H1 (cell line): ENCODE data around the gene KLHL14. TPM values are rescaled to one million over a fixed set of nuclear protein-coding genes. Genes with fewer than 3 reads are reported as not detected.

Experiments
- CTCF ChIA-PET: fragments of 300-600 bp; sonication (Branson Sonifier 250); formaldehyde crosslinking; loops from one replicate; lab custom pipeline; 2021; ENCODE audit not compliant: partially characterized antibody; lab: Charles Lee
- POLR2A ChIA-PET: fragments of 300-600 bp; sonication (Branson Sonifier 250); formaldehyde crosslinking; loops from one replicate; lab custom pipeline; 2021; ENCODE audit warnings: inconsistent platforms; ENCODE audit not compliant: partially characterized antibody; lab: Charles Lee
- DNase-seq, 2 experiments: peaks; one replicate each; pipeline versions ENCODE4 v3.0.0 to v3.0.0-alpha.2; 2010 to 2022; ENCODE audit warnings: low spot score in 2 of 2, low read depth in 1 of 2, mixed read lengths in 1 of 2
- FAIRE-seq: peaks from 2 replicates; lab custom pipeline; 2011; peaks lifted over from hg19 to GRCh38; lab: Jason Lieb, UNC
- H2AFZ ChIP-seq: 2 replicates; pipeline ENCODE4 v1.8.1; 2012; ENCODE audit warnings: low read length, inconsistent platforms
- H2AK5ac ChIP-seq: 2 replicates; pipeline ENCODE4 v1.6.1; 2013; ENCODE audit warnings: low read depth, low read length
- H2BK120ac ChIP-seq: replicated peaks from 2 replicates; pipeline ENCODE3; 2013; ENCODE audit warnings: low read depth, low read length, inconsistent platforms
- H2BK12ac ChIP-seq: 2 replicates; pipeline ENCODE4 v1.6.1; 2013; ENCODE audit warnings: low read depth, low read length
- H2BK15ac ChIP-seq: 2 replicates; pipeline ENCODE4 v1.6.1; 2013; ENCODE audit warnings: low read length
- H2BK20ac ChIP-seq: 2 replicates; pipeline ENCODE4 v1.6.1; 2013; ENCODE audit warnings: low read length
- H2BK5ac ChIP-seq: 2 replicates; pipeline ENCODE4 v1.6.1; 2013; ENCODE audit warnings: low read depth, low read length
- H3K14ac ChIP-seq: 2 replicates; pipeline ENCODE4 v1.6.1; 2013; ENCODE audit warnings: inconsistent platforms; ENCODE audit not compliant: insufficient read length
- H3K18ac ChIP-seq: 2 replicates; pipeline ENCODE4 v1.6.1; 2013; ENCODE audit warnings: low read length; ENCODE audit errors: extremely low read depth
- H3K23ac ChIP-seq: 2 replicates; pipeline ENCODE4 v1.6.1; 2013; ENCODE audit warnings: inconsistent platforms; ENCODE audit not compliant: insufficient read length
- H3K23me2 ChIP-seq: 2 replicates; pipeline ENCODE4 v1.6.1; 2013; ENCODE audit warnings: low read depth, low read length
- H3K27ac ChIP-seq: 2 replicates; pipeline ENCODE4 v1.6.1; 2011; ENCODE audit warnings: low read depth, low read length, inconsistent platforms
- H3K27me3 ChIP-seq, 4 experiments: replicated peaks in 1 of 4; 1 replicate in 1 of 4; 2 replicates in 3 of 4; pipeline versions ENCODE4 v1.6.1 to v1.8.1; 2011 to 2013; ENCODE audit warnings: low read length in 3 of 4, mild to moderate bottlenecking in 3 of 4, inconsistent platforms in 2 of 4, mixed read lengths in 2 of 4, moderate library complexity in 1 of 4; ENCODE audit not compliant: control insufficient read depth in 3 of 4, insufficient read depth in 3 of 4; ENCODE audit errors: extremely low read depth in 1 of 4
- H3K36me3 ChIP-seq, 4 experiments: 2 replicates each; pipeline versions ENCODE4 v1.6.1 to v1.8.1; 2011 to 2013; ENCODE audit warnings: mild to moderate bottlenecking in 4 of 4, low read length in 3 of 4, moderate library complexity in 2 of 4, control low read depth in 1 of 4, inconsistent platforms in 1 of 4; ENCODE audit not compliant: insufficient read depth in 4 of 4, control insufficient read depth in 2 of 4
- H3K4ac ChIP-seq: replicated peaks from 2 replicates; pipeline ENCODE3; 2013; ENCODE audit warnings: low read length, low read depth, mixed read lengths, inconsistent platforms; ENCODE audit not compliant: insufficient read length
- H3K4me1 ChIP-seq, 4 experiments: replicated peaks in 1 of 4; 1 replicate in 1 of 4; 2 replicates in 3 of 4; pipeline versions ENCODE4 v1.6.1 to v1.8.1; 2011 to 2013; ENCODE audit warnings: low read length in 3 of 4, inconsistent platforms in 2 of 4, mixed read lengths in 1 of 4; ENCODE audit not compliant: insufficient read depth in 4 of 4, control insufficient read depth in 3 of 4
- H3K4me2 ChIP-seq, 2 experiments: 2 replicates each; pipeline versions ENCODE4 v1.6.1 to v1.8.1; 2011 to 2013; ENCODE audit warnings: low read depth in 2 of 2, low read length in 2 of 2, control low read depth in 1 of 2, inconsistent platforms in 1 of 2, mild to moderate bottlenecking in 1 of 2; ENCODE audit not compliant: insufficient read depth in 1 of 2
- H3K4me3 ChIP-seq, 4 experiments: fragments of 200-600, 300-600 bp in 1 of 4; sonication (generic), shearing (Covaris generic), sonication (Bioruptor Twin) in 1 of 4; 2 replicates each; pipeline versions ENCODE4 v1.5.1 to v1.8.1; 2011 to 2016; ENCODE audit warnings: low read length in 4 of 4, low read depth in 3 of 4, control low read depth in 2 of 4, inconsistent platforms in 2 of 4, mild to moderate bottlenecking in 2 of 4, mixed read lengths in 1 of 4, moderate library complexity in 1 of 4; ENCODE audit not compliant: insufficient read depth in 2 of 4; ENCODE audit errors: extremely low read depth in 1 of 4
- H3K56ac ChIP-seq: replicated peaks from 2 replicates; pipeline ENCODE3; 2013; ENCODE audit warnings: low read depth, mild to moderate bottlenecking, mixed read lengths, low read length, inconsistent platforms; ENCODE audit not compliant: insufficient read length
- H3K79me1 ChIP-seq: 2 replicates; pipeline ENCODE4 v1.6.1; 2013; ENCODE audit warnings: low read depth, low read length, control low read depth
- H3K79me2 ChIP-seq, 2 experiments: 2 replicates each; pipeline versions ENCODE4 v1.6.1 to v1.8.1; 2012 to 2013; ENCODE audit warnings: low read length in 2 of 2, mild to moderate bottlenecking in 2 of 2, inconsistent platforms in 1 of 2; ENCODE audit not compliant: insufficient read depth in 2 of 2, control insufficient read depth in 1 of 2
- H3K9ac ChIP-seq, 4 experiments: replicated peaks in 1 of 4; 1 replicate in 1 of 4; 2 replicates in 3 of 4; pipeline versions ENCODE4 v1.6.1 to v1.8.1; 2011 to 2013; ENCODE audit warnings: low read depth in 3 of 4, low read length in 3 of 4, control low read depth in 2 of 4, mild to moderate bottlenecking in 2 of 4, moderate library complexity in 2 of 4, inconsistent platforms in 1 of 4; ENCODE audit errors: extremely low read depth in 1 of 4
- H3K9me3 ChIP-seq, 2 experiments: 2 replicates each; pipeline versions ENCODE4 v1.6.1 to v1.8.1; 2012 to 2013; ENCODE audit warnings: mild to moderate bottlenecking in 2 of 2, moderate library complexity in 2 of 2, control low read depth in 1 of 2, inconsistent platforms in 1 of 2, low read depth in 1 of 2, low read length in 1 of 2, mixed read lengths in 1 of 2; ENCODE audit not compliant: insufficient read depth in 2 of 2
- H4K20me1 ChIP-seq, 2 experiments: replicated peaks in 1 of 2; 2 replicates each; pipeline versions ENCODE3 to v1.8.1; 2011 to 2013; ENCODE audit warnings: inconsistent platforms in 2 of 2, low read length in 2 of 2, mild to moderate bottlenecking in 1 of 2; ENCODE audit not compliant: insufficient read depth in 2 of 2, control insufficient read depth in 1 of 2
- H4K5ac ChIP-seq: 2 replicates; pipeline ENCODE4 v1.6.1; 2013; ENCODE audit warnings: low read length, low read depth, mixed read lengths, inconsistent platforms; ENCODE audit not compliant: insufficient read length
- H4K8ac ChIP-seq: 2 replicates; pipeline ENCODE4 v1.8.0; 2013; ENCODE audit warnings: mild to moderate bottlenecking, moderate library complexity, low read length, inconsistent platforms; ENCODE audit not compliant: insufficient read depth; ENCODE audit errors: extremely low read depth
- H4K91ac ChIP-seq: replicated peaks from 2 replicates; pipeline ENCODE3; 2013; ENCODE audit warnings: low read length, mixed read lengths, inconsistent platforms; ENCODE audit not compliant: insufficient read length
- CBX8 ChIP-seq: fragments of 300-800, 300-1000 bp; sonication (generic); IDR thresholded peaks from 2 replicates; pipeline ENCODE4 v1.7.1; 2016; ENCODE audit warnings: low read depth, low read length, borderline replicate concordance
- FOSL1 ChIP-seq: IDR thresholded peaks from 2 replicates; pipeline ENCODE4 v1.6.1; 2011; ENCODE audit warnings: mild to moderate bottlenecking, low read depth, low read length, moderate library complexity; ENCODE audit not compliant: insufficient read depth
- GTF2F1 ChIP-seq: IDR thresholded peaks from 2 replicates; pipeline ENCODE4 v1.6.1; 2012; ENCODE audit warnings: low read depth, low read length, improper control_type of control experiment, borderline replicate concordance
- MAFK ChIP-seq: IDR thresholded peaks from 2 replicates; pipeline ENCODE4 v1.6.1; 2012; ENCODE audit warnings: low read depth, mild to moderate bottlenecking, improper control_type of control experiment, low read length
- SUZ12 ChIP-seq: fragments of 200-600 bp; sonication (generic); IDR thresholded peaks from 2 replicates; pipeline ENCODE4 v1.6.1; 2012; ENCODE audit warnings: mild to moderate bottlenecking, inconsistent platforms, low read length, moderate library complexity, mixed read lengths
- TBP ChIP-seq: IDR thresholded peaks from 2 replicates; pipeline ENCODE4 v1.6.1; 2011; ENCODE audit warnings: low read depth, low read length, improper control_type of control experiment
- WGBS, 2 experiments: shearing (Covaris generic) in 1 of 2; methylation state at CpG; one replicate each; pipeline versions ENCODE4 v1.1.6 to v1.1.7; 2013 to 2015; ENCODE audit warnings: low lambda C conversion rate in 2 of 2, mixed read lengths in 2 of 2, inconsistent platforms in 1 of 2, low coverage in 1 of 2, missing lambda C conversion rate in 1 of 2; ENCODE audit not compliant: insufficient replicate concordance in 2 of 2, insufficient coverage in 1 of 2, insufficient read length in 1 of 2; ENCODE audit errors: extremely low coverage in 1 of 2, missing lambda C conversion rate in 1 of 2; 5-methylcytosine and 5-hydroxymethylcytosine counted together
- polyA plus RNA-seq, 7 experiments: library from polyadenylated mRNA; depleted of rRNA in 3 of 7; stranded (reverse) in 5 of 7; unstranded in 2 of 7; fragments of >200 nt in 5 of 7; fragments of 200-250 nt in 2 of 7; gene quantifications; 1 replicate in 5 of 7; 2 replicates in 1 of 7; 4 replicates in 1 of 7; pipeline versions ENCODE4 v1.2.1 to v1.2.3, GENCODE V29; 2011 to 2013; ENCODE audit warnings: missing spikeins in 2 of 7, mixed read lengths in 2 of 7
- total RNA-seq: library from RNA; stranded (reverse); fragmentation: NEBNext Ultra II Directional; extraction: Animal tissue kit (Norgen Biotek cat#: 25700); gene quantifications from 2 replicates; pipeline ENCODE4 v1.2.1, GENCODE V29; 2021

Gene KLHL14
- total and polyA plus RNA-seq, 2 of the 8 experiments (the other 6 are each of a cell fraction or from before 2014, with no cell fraction given): 1.1 to 1.2 TPM

DNA sequence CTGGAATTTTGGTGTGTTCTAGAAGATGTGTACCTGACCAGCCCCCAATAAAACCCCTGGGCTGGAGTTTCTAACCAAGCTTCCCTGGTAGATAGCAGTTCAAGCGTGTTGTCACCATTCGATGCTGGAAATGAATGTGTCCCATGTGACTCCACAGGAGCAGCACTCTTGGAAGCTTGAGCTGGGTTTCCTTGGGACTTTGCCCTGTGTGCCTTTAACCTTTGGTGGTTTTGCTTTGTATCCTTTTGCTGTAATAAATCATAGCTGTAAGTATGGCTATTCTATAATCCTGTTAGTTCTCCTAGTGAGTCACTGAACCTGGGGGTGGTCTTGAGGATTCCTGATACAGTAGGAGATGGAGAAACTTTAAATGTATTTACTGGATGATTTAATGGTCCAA, 65.2 kb downstream of the KLHL14 start:
- 93% methylated on average over 2 of the region's 2 CpGs; no CpG with 5 or more reads in 1 of the 2 experiments for WGBS, 2 experiments
- no peaks in the 10 kb centered on the region for H3K9me3 ChIP-seq
- no peak overlapping the region for H2BK20ac ChIP-seq
- H3K14ac ChIP-seq: no peak overlapping the region
- DNase-seq (no peak), FAIRE-seq (no peak)
- H4K20me1 ChIP-seq: no peaks in the 10 kb centered on the region
- H3K27ac ChIP-seq: no peak overlapping the region
- H2AK5ac ChIP-seq: no peak overlapping the region
- H3K79me2 ChIP-seq: no peaks in the 10 kb centered on the region
- H3K27me3 ChIP-seq: no peaks in the 10 kb centered on the region
- H3K36me3 ChIP-seq: no peaks in the 10 kb centered on the region
- H3K23ac ChIP-seq: no peak overlapping the region
- no peak overlapping the region for H2BK12ac ChIP-seq
- no peak overlapping the region for H3K9ac ChIP-seq
- CTCF ChIA-PET: interaction anchor here (0.9 to 3.0 kb wide), 9 partner anchors 7 to 221 kb away, joined by 3 to 9 read pairs (median 3); no protein-coding TSS in a partner anchor
- H3K79me1 ChIP-seq: no peaks in the 10 kb centered on the region
- no peak overlapping the region for H2BK15ac ChIP-seq
- POLR2A ChIA-PET: no interaction called here
- no peak overlapping the region for H3K4me2 ChIP-seq
- no peak overlapping the region for H2AFZ ChIP-seq
- TF ChIP-seq MAFK (no peak), CBX8 (no peak), SUZ12 (no peak), GTF2F1 (no peak), FOSL1 (no peak), TBP (no peak)
- TF ChIP-seq, all 59 proteins: peak for 0
- no peak overlapping the region for H3K4me3 ChIP-seq
- no peak overlapping the region for H2BK5ac ChIP-seq
- no peak overlapping the region for H4K5ac ChIP-seq
- H3K4me1 ChIP-seq: no peaks in the 10 kb centered on the region
- no peaks in the 10 kb centered on the region for H3K23me2 ChIP-seq
- no peak overlapping the region for H3K56ac ChIP-seq
- no peak overlapping the region for H3K4ac ChIP-seq
- H4K8ac ChIP-seq: no peak overlapping the region
- H3K18ac ChIP-seq: no peak overlapping the region
- H4K91ac ChIP-seq: no peak overlapping the region
- H2BK120ac ChIP-seq: no peak overlapping the region
